NCI-H2029 (cell line): ENCODE results near the gene RGL1.

Source experiments
- DNase-seq: peaks from one replicate; lab custom pipeline; 2025; lab: John Stamatoyannopoulos, UW

RGL1 gene

DNA sequence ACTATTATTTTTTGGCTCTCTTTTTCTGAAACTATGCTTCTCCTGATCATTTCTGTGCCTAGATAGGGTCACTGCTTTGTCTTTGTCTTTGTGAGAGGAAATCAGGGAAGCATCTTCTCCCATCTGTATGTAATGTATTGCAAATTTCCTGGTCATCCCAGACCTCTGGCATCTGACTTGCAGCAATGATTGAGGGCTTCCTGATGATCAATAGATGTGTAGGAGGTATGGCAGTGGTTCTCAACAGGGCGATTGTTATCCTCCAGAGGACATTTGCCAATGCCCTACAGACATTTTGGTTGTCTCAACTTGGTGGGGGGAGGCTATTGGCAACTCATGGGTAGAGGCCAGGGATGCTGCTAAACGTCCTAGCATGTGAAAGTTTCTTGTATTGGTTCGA is 64.7 kb downstream of the RGL1 start:
- no peak for DNase-seq

DNA sequence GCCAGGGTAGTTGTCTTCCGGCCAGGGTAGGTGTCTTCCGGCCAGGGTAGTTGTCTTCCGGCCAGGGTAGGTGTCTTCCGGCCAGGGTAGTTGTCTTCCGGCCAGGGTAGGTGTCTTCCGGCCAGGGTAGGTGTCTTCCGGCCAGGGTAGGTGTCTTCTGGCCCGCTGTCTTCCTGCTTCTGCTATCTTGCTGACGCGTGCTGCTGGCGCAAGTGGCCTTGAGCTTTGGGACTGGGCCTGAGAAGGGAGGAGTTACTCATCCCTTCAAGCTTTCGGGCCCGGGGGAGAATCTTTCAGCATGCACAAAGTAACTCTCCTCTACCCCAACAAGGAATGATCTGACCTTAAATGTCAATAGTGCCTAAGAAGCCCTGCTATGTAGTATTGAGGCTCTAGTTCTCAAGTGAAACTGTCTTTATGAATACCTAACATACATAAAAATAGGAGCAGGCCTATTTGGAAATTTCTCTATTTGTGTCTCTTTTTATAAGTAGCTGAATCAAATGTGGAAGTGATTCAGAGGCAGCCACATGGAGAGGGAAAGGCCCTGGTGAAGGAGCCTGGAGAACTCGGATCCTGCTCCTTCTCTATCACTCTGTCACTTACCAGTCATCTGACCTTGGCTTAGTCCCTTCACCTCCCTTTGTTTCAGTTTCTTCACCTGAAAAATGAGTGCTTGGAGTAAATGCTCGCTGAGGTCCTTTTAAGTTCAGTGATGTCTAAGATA is 65.6 kb downstream of the RGL1 start:
- no peak for DNase-seq

DNA sequence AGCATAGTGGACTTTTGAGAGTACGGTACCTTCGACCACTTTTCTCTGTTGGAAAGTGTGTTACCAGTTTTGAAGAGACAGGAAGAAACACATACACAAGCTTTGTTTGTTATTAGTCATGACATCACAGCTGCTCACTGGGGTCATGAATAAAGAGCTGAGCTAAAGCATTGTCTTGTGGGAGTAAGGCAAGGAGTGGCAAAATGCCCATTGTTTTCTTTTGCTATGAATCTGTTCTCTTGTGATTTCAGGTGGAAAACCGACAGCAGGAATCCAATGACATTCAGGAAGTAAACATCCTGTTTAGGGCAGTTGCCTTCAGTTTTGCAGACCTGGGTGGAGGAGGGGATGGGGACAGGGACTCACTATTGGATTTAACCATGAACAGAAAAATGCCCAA is 66.2 kb downstream of the RGL1 start:
- peak; percentile 5 for DNase-seq

DNA sequence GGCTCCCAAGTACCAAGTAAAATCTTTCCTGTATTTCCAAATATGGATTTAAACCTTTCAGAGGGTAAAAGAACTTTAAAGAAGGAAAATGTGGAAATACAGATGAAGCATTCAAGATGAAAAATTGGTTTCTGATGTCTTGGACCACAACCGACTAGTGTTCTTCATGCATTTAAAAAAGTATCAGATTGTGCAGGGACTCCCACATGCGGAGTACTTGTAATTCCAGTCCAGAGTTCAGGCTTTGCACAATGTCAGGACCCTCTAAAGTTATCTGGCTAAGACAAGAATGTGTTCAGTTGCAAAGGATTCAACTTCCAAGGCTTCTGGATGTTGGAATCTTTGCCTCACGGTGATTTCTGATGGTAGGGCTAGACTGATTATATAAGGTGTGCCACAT is 66.7 kb downstream of the RGL1 start:
- no peak for DNase-seq

DNA sequence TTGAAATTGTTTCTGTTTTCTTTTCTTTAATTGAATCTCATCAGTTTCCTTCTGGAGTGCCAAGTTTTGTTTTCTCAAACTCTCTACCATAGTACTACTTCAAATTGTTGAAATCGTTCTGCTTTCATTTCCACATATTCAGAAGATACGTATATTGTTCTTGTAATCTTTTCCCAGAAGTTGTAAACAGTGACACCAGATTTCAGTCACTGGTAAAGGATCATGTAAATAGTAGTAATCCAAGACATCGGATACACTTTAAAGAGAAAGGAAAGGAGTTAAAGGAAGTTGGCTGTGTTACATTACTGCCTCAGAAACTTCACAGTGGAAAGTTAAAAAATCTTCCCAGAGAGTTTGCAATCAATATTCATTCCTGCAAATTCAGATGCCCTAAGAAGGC is 67.5 kb downstream of the RGL1 start:
- no peak for DNase-seq

DNA sequence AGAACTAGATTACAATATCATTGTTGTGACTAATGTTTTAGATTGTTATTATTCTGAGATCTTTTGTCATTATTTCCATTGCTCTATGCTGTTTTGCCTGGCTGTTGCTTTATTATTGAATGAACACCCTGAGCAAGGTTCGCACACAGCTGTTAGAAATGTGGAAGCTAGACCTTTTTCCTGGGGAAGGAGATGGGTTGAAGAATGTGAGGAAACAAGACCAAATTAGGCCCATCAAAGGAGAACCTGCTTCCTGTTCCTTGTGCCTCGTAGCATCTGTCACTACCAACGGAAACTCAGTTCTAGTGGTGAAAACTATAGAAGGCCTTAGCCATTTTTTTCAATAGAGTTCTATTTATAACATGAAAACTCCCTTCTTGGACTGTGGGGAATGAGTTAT is 68.7 kb downstream of the RGL1 start:
- DNase-seq, result no peak

DNA sequence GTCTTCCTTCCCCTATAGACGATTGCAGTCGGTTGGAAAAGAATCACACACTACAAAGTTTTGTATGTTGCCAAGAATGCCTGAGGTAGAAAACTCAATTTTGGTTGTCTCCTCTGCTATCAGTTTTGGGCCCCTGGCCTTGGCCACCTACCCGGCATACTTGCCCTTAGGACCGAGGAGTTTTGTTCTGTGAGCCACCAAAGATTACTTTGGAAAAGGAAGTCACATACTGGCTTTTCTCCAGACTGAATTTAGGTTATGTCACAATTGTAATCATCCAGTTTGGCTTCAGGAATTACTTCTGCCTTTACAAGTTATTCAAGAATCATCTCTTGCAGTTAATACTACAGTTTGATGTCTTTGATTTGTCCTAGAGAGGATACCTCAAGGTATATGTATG is 71.4 kb downstream of the RGL1 start:
- DNase-seq, result no peak

DNA sequence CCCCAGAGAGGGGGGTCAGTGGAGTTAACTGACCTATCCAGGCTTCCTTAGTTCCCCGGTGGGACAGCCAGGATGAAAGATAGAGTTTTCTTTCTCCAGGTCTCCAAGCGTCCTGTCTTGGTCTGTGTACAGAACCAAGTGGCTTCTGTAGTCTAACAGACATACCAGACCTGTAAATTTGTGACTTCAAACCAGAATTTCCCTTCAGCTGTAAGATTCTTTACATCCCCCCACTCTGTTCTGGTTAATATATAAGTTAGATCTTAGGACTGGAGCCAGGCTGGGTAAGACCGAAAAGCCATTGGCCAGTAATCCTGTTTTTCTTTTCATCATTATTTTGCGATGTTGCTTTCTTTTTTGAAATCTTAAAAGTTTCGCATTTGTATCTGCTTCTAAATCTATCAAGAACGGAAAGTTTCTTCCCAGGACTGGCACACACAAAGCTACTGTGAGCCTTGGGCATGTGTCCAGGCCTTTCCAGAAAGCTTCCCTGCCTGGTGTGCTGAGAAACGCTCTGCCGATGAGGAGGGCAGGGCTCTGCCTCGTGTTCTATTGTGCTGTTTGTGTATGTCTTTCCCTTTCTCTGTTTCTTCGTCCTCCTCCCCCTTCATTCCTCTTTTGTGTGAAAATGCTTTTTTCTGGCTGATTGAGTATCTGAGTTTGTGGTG is 72.3 kb downstream of the RGL1 start:
- DNase-seq, result no peak

DNA sequence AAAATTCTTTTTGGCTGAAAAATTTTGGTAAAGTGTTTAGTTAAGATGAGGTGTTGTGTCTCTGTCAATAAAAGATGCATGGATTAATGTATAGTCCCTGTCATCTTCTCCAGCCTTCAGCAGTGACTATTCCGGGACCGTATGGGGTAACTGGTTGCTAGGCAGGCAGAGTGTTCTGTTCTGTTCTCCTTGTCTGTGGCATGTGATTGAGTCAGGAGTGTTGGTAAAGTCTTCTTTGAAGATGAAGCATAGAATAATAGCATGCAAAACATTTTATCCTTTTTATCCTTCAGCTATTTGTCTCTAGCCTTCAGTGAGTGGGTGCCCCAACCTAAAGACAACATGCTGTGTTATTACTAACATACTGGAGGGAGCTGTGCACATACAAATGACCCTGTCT is 74.6 kb downstream of the RGL1 start:
- DNase-seq, result no peak

DNA sequence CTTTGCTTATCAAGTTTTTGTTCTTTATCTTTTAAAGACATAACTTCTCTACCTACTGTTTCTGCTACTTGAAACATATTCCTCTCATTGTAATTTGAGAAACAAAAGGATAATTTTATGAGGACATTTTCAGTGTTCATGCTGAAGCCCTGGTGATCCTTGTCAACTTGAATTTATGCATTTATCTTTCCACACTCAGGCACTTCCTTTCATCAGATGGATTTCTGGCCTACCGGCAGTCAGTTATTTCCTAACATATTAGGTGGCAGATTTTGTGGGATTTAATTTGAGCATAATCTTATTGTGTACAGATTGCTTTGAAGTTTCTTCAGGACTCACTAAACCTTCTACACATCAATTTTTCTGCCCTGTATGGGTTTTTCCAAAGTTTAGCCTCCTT is 75.0 kb downstream of the RGL1 start:
- DNase-seq, result no peak

DNA sequence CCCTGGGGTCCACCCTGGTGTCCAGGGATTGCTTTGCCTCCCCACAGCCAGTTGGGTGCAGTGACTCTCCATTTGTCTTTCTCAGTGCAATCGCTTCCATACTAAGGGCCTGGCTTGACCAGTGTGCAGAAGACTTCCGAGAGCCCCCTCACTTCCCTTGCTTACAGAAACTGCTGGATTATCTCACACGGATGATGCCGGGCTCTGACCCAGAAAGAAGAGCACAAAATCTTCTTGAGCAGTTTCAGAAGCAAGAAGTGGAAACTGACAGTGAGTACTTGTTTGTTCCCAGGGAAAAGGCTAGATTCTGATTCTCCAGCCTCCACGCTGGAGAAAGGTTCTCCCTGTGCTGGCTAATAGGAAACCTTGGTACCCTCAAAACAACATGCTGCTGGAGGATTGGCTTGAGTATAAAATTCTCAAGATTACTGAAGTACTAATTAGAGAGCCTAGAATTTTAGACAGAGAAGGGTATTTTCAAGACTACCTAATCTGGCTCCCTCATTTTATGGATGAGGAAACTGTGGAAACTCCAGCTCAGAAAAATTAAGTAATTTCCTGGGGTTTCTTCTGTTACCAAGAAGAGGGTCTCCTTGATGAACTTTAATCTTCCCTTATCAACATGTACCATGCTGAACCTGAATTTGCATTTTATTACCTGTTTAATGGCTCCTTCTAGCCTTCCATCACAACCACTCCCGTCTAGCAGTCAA is 75.8 kb downstream of the RGL1 start:
- DNase-seq, result no peak

DNA sequence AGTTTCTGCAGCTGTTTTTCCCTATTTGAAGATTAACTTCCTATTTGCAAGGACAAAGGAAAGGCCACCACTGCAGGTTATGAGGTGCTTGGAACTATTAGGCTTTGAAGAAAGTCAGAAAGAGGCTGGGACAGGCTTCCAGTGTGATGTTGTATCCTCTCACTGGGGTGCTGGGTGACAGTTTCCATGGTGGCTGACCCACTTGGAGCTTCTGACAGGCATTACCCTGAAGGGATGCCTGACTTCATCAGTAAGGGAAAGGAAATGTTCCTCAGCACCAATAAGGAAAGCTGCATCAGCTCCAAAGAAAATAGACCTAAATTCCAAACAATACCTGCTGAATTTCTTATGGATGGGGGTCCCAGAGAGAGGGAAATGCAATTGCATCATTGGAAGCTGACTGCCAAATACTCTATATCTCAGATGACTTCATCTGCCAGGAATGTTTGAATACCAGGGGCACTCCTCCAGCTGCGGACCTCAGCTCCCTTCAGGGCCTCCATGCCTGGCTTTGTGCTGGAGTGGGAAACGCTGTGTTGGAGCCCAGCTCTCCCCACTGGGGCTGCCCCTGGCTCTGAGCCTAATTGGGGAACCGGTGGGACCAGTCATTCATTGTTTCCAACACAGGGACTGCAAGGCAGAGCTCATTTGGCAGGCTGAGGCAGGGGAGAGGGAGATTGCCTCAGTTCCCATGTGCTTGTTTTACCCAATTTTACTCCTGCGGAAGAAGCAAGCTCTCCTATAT is 76.6 kb downstream of the RGL1 start:
- peak; percentile 6 for DNase-seq

DNA sequence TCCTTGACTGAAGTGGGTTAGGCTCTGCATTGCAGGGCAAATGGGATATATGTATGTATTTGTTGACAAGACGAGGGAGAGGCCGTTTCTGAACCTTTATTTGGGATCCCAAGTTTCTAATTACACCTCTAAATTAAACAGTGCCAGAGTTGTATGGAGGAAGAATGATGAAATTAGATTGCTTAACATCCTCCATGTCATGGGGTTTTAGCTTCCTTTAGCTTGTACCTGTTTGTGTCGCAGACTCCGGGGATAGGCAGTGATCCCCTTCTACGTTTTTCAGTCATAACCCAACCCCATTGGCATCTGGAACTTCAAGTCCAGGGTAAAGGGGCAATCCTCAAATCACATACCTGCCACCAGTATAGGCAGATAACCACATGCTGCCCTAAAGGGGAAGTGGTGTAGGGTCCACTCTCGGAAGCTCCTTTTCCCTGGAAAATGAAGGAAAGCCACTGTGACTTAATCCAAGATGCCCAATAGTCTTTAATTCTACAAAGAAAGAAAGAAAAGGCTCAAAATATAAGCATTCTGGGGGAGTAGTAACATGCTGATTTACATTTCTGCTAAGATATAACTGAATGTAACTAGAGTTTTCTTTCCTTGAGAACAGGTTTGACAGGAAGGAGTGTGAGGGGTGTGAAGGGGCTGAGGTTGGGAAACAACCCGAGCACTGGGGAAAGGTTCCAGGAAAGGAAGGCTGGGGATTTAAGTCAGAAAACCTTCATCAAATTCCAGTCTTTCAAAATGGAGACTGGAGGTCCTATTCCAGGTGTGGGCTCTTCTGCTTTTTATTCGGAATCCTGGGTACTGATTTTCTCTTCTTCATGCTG is 77.6 kb downstream of the RGL1 start:
- DNase-seq, result no peak

DNA sequence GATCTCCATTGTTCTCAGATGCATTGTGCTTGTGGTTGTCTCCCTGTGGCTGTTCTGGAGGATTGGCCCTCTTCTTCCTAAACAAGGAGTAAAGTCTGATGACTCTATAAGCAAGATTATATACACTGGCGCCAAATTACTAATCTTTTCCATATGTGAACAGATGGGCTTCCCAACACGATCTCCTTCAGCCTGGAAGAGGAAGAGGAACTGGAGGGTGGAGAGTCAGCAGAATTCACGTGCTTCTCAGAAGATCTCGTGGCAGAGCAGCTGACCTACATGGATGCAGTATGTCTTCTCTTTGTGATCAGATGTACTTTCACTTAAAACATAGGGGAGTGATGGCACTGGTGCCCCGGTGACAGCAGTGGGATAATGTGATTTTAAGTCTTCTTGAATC is 78.7 kb downstream of the RGL1 start:
- no peak for DNase-seq

DNA sequence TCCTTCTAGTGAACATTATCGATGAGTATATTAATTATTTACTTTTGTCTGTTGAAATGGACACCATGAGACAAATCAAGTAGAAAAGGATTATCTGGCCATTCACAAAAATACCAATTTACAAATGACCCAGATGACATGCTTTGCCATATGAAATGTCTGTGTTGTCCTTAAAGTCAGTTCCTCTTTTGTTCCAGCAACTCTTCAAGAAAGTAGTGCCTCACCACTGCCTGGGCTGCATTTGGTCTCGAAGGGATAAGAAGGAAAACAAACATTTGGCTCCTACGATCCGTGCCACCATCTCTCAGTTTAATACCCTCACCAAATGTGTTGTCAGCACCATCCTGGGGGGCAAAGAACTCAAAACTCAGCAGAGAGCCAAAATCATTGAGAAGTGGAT is 79.6 kb downstream of the RGL1 start:
- DNase-seq, result no peak

DNA sequence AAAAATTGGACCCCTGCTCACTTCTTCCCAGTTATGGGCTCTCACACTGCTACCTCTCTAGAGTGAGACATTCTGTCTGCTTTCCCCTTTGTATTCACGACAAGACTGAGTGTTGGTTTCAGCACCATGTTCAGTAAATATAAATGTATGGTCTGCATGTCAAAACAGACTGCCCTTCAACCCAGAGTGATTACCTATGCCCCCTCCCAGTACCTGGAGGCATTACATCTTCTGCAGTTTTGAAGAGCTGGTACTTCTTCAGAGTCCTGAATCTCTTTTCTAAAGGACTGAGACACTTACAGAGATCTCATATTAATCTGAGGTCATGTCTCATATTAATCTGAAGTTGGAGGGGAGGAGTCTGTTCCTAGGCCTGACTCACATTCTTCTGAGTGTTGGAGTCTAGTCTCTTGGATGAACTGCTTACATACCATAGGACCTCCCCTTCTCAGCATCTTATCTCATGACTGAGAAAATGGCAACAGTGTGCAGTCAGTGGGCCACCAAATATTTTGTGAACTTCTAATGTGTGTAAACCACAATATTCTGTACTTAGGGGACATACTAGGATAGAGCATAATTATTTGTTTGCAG is 80.3 kb downstream of the RGL1 start:
- DNase-seq, result no peak

DNA sequence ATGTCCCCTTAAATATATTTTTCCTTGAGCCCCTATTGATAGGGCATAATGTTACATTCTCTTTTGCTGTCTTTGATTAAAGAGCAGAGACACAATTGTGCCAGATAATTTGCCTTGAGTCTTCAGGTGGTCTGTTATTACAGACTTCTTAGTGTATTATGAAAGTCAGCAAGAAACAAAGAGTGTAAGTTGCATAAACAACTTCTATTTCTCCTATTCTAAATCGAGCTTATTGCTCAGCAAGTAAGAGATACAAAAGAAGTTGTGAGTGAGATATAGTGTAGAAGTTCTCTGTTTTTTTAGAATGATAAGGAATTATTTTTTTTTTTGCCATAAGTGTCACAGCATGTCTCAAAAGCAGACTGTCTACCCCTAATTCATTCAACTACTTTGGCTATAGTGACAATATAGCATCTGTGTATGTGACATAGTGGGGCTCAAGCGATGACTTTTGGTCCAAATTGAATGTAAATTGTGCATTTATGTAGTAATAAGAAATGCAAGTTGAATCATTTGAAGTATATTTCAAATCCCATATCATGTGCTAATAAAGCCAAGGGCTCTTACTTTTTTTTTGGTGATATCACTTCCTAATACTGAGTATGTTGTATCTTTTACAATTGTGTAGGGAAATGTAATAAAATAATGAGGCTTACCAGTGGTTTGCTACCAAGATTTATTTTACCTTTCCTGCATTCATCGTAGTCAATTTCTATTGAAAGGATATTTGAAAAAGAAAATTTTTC is 81.3 kb downstream of the RGL1 start:
- DNase-seq, result no peak

DNA sequence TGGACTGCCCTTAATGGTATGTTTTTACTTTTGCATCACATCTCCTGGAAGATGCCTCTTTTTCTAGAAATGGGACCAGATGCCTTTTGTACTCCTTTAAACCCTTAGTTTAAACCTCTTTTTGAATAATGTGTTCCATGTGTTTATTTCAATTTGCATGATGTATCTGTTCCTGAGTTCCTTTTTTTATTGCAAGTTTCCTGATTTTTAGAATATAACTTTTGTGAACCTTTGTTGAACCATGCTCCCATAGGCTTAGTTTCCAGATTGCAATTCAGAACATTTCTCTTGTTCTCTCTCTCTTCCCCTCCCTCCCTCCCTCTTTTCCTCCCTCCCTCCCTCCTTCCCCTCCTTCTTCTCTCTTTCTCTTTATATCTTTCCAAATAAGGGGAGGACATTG is 81.9 kb downstream of the RGL1 start:
- no peak for DNase-seq

DNA sequence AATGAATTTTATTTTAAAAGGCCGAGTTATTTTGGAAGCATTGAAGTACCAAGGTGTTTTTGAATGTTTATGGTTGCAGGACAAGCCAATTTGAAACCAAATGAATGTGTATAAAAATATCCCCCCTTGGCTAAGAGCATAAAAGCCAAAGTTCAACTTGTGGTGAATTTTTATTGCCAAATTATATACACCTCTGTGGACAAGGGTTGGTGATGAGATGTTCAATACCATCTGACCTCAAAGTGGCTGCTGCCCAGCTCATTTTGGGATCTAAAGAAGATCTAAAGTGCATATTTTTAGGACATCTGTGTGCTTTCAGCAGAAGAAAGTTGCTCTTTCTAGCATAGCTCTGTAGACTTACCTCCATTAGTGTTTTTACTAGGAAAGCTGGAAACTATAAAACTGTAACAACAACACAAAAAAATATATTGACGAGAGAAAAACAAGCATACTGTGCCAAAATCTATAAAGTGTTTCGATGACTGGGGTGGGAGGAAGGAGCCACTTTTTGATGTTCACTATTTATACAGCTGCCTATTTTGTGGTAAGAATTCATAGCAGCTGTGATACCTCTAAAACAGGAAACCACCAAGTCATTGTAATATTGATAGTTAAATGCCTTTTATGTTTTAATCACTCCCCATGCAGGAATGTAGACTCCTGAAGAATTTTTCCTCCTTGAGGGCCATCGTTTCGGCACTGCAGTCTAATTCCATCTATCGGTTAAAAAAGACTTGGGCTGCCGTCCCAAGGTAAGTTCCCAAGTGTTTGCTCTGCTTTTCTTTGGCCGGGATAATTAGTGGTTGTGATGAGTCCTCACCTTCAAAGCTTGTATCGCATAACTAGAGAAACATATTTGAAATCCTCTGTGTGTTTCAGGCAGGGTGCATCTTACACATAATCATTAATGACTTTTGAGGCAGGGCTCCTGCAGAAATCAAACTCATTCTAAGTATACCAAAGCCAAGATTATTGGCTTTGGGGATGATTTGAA is 83.2 kb downstream of the RGL1 start:
- no peak for DNase-seq
